ENCODE results near the gene CCDC3. TPM values are rescaled to one million over a fixed set of nuclear protein-coding genes. Genes with fewer than 3 reads are reported as not detected.

CCDC3 gene
- total and polyA plus RNA-seq, 2 experiments from 2014 or later, result not detected

DNA sequence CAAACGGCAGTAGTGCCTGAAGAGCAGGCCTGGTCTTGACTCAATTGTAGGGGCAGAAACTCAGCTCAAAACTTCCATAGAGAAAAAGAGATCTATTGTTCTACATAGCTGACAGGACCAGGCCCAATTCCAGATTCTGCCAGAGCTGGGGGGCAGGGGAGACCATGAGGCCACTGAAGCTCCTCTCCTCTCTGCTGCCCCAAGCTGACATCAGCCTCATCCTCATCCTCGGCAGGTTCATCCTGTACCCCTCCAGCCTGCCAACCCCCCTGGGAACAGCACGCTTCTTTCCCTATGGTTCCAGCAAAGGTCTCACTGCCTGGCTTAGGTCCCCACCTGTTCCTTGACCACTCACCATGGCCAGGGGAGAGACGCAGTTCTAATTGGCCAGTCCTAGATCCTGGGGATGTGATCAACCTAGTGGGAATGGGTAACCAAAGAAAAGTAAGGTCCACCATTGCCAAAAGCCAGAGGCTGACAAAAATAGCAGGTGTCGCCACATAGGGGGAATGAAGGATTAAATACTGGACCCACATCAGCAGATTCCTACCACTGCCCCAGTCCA is 42.9 kb downstream of the CCDC3 start:
- WGBS, 2 experiments (ENCODE audit: low coverage in 1 of 2, low lambda C conversion rate in 2 of 2, missing lambda C conversion rate in 2 of 2), result 59 to 66% methylated on average over 5 of the region's 5 CpGs
- Histone ChIP-seq H3K4me2 (ENCODE audit: unreplicated experiment) (no peak overlapping the region), H3K4me3 (no peak overlapping the region), H3K27ac (no peak overlapping the region), H3K27me3 (replicated peaks; ENCODE audit: insufficient read depth) (no peaks in the 10 kb centered on the region), H2AFZ (no peak overlapping the region), H3K9me2 (ENCODE audit: insufficient read depth) (no peaks in the 10 kb centered on the region), H3K9ac (no peak overlapping the region), H4K20me1 (ENCODE audit: insufficient read depth) (no peaks in the 10 kb centered on the region), H3F3A (ENCODE audit: insufficient read depth) (no peaks in the 10 kb centered on the region), H3K4me1 (ENCODE audit: insufficient read depth) (no peaks in the 10 kb centered on the region), H3K36me3 (ENCODE audit: low read depth) (no peaks in the 10 kb centered on the region), H3K79me2 (ENCODE audit: insufficient read depth) (no peaks in the 10 kb centered on the region), H3K9me3 (ENCODE audit: low read depth) (no peaks in the 10 kb centered on the region)
- TF ChIP-seq EZH2 (IDR thresholded peaks at IDR 0.05; ENCODE audit: insufficient read depth, poor library complexity, severe bottlenecking), result no peak
- TF ChIP-seq EZH2phosphoT487 (IDR thresholded peaks at IDR 0.05; ENCODE audit: insufficient read depth, low read depth), result no peak
- DNase-seq, result no peak
- in situ Hi-C loops (cut with MboI), result no loop called here

DNA sequence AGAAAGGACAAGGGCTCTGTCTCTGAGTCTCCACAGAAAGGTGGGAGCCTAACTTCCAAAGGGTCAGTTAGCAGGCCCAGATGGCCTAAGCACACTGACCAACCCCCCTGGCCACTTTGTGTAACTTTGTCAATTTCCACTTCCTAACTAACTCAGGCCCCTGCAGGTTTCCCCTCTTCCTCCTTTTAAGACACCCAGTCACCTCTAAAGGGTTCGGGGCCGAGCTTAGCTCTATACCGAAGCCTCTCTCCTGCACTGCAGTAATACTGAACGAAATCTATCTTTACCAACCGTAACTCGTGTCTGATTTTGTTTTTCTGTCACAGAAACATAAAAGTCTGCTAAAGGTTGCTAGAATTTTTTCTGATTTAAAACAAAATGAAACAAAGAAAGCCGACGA is 44.4 kb downstream of the CCDC3 start:
- H2AFZ ChIP-seq, result no peak overlapping the region
- no peak for DNase-seq
- H3K4me3 ChIP-seq, result no peak overlapping the region
- no peaks in the 10 kb centered on the region for H3K4me1 ChIP-seq (ENCODE audit: insufficient read depth)
- H4K20me1 ChIP-seq (ENCODE audit: insufficient read depth), result no peaks in the 10 kb centered on the region
- H3K9me2 ChIP-seq (ENCODE audit: insufficient read depth), result no peaks in the 10 kb centered on the region
- H3K4me2 ChIP-seq (ENCODE audit: unreplicated experiment), result no peak overlapping the region
- no peak overlapping the region for H3K27ac ChIP-seq
- no peak overlapping the region for H3K9ac ChIP-seq
- in situ Hi-C loops (cut with MboI), result no loop called here
- TF ChIP-seq EZH2phosphoT487 (IDR thresholded peaks at IDR 0.05; ENCODE audit: insufficient read depth, low read depth) (no peak), EZH2 (IDR thresholded peaks at IDR 0.05; ENCODE audit: insufficient read depth, poor library complexity, severe bottlenecking) (no peak)
- H3K27me3 ChIP-seq (replicated peaks; ENCODE audit: insufficient read depth), result no peaks in the 10 kb centered on the region
- no peaks in the 10 kb centered on the region for H3K9me3 ChIP-seq (ENCODE audit: low read depth)
- H3K36me3 ChIP-seq (ENCODE audit: low read depth), result no peaks in the 10 kb centered on the region
- H3K79me2 ChIP-seq (ENCODE audit: insufficient read depth), result no peaks in the 10 kb centered on the region
- 61 to 62% methylated on average over 8 of the region's 8 CpGs for WGBS, 2 experiments (ENCODE audit: low coverage in 1 of 2, low lambda C conversion rate in 2 of 2, missing lambda C conversion rate in 2 of 2)
- H3F3A ChIP-seq (ENCODE audit: insufficient read depth), result no peaks in the 10 kb centered on the region

DNA sequence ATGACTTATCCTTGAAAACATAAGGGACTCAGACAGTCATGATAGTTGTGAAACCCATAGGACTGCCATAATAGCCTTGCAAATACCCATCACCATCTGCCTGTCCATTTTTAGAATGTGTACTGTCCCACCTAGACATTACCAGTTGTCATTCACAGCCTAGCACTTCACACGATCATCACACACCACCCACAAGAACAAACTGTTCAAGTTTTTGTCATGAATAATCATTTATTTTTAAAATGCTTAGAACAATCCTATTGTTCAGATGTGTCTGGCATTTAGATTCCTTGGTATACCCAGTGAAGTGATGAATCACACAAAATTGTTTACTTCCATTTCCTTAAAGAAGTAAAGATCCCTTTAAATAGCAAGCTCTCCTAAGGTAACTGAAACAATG is 46.6 kb downstream of the CCDC3 start:
- no peaks in the 10 kb centered on the region for H3K9me2 ChIP-seq (ENCODE audit: insufficient read depth)
- TF ChIP-seq EZH2 (IDR thresholded peaks at IDR 0.05; ENCODE audit: insufficient read depth, poor library complexity, severe bottlenecking) (no peak), EZH2phosphoT487 (IDR thresholded peaks at IDR 0.05; ENCODE audit: insufficient read depth, low read depth) (no peak)
- H3K4me3 ChIP-seq, result no peak overlapping the region
- no peak overlapping the region for H3K9ac ChIP-seq
- H4K20me1 ChIP-seq (ENCODE audit: insufficient read depth), result no peaks in the 10 kb centered on the region
- no peaks in the 10 kb centered on the region for H3K27me3 ChIP-seq (replicated peaks; ENCODE audit: insufficient read depth)
- H3K4me1 ChIP-seq (ENCODE audit: insufficient read depth), result no peaks in the 10 kb centered on the region
- no peaks in the 10 kb centered on the region for H3K9me3 ChIP-seq (ENCODE audit: low read depth)
- no peak overlapping the region for H3K27ac ChIP-seq
- no peak overlapping the region for H3K4me2 ChIP-seq (ENCODE audit: unreplicated experiment)
- in situ Hi-C loops (cut with MboI), result no loop called here
- no peaks in the 10 kb centered on the region for H3K36me3 ChIP-seq (ENCODE audit: low read depth)
- H3F3A ChIP-seq (ENCODE audit: insufficient read depth), result no peaks in the 10 kb centered on the region
- H3K79me2 ChIP-seq (ENCODE audit: insufficient read depth), result no peaks in the 10 kb centered on the region
- H2AFZ ChIP-seq, result no peak overlapping the region
- 0 to 4% methylated on average over 1 of the region's 1 CpG for WGBS, 2 experiments (ENCODE audit: low coverage in 1 of 2, low lambda C conversion rate in 2 of 2, missing lambda C conversion rate in 2 of 2)
- no peak for DNase-seq

DNA sequence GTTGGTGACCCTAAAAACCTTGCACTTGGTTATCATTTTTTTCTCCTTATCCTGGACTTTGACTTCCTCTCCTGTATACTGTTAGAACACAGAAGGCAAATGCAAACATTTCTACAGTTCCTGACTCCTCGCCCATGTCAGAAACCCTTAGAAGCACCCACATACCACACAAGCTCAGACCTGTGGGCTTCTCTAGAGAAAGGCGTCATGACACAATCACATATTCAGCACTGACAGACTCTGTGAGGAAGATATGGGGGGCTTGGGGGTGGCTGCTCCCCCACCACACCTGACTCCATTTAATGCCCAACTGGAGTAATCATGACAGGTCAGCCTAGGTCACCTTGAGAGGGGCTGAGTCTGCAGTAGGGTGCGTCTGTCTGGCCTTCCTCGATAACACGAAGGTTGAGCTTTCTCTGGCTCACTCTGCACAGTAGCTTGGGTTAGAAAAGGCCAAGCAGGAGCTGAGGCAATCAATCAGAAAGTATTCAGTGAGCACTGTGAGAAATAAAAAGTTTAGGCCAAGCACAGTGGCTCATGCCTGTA is 50.9 kb downstream of the CCDC3 start:
- Histone ChIP-seq H3K36me3 (ENCODE audit: low read depth) (no peaks in the 10 kb centered on the region), H3K79me2 (ENCODE audit: insufficient read depth) (no peaks in the 10 kb centered on the region), H3K4me1 (ENCODE audit: insufficient read depth) (no peaks in the 10 kb centered on the region), H4K20me1 (ENCODE audit: insufficient read depth) (no peaks in the 10 kb centered on the region), H3K4me2 (ENCODE audit: unreplicated experiment) (no peak overlapping the region), H2AFZ (no peak overlapping the region), H3K9me2 (ENCODE audit: insufficient read depth) (no peaks in the 10 kb centered on the region), H3F3A (ENCODE audit: insufficient read depth) (no peaks in the 10 kb centered on the region), H3K4me3 (no peak overlapping the region), H3K9me3 (ENCODE audit: low read depth) (no peaks in the 10 kb centered on the region), H3K27ac (no peak overlapping the region), H3K27me3 (replicated peaks; ENCODE audit: insufficient read depth) (no peaks in the 10 kb centered on the region), H3K9ac (no peak overlapping the region)
- DNase-seq, result no peak
- in situ Hi-C loops (cut with MboI), result no loop called here
- no peak for TF ChIP-seq EZH2 (IDR thresholded peaks at IDR 0.05; ENCODE audit: insufficient read depth, poor library complexity, severe bottlenecking)
- TF ChIP-seq EZH2phosphoT487 (IDR thresholded peaks at IDR 0.05; ENCODE audit: insufficient read depth, low read depth), result no peak
- 60 to 66% methylated on average over 5 of the region's 5 CpGs for WGBS, 2 experiments (ENCODE audit: low coverage in 1 of 2, low lambda C conversion rate in 2 of 2, missing lambda C conversion rate in 2 of 2)
